Measurements from ENCODE around the gene ACOT7. TPM values are rescaled to one million over a fixed set of nuclear protein-coding genes. Genes with fewer than 3 reads are reported as not detected.
A peak's percentile ranks its signal among the peaks of the same experiment; 100 is the strongest.
"Not testable (repeated sequence)": the region's sequence is repeated elsewhere in the genome, so short reads cannot be mapped to it uniquely, and the experiment has no call there.

ACOT7 gene
- total RNA-seq, 1 donor from 2014 or later = 16.1 TPM

DNA sequence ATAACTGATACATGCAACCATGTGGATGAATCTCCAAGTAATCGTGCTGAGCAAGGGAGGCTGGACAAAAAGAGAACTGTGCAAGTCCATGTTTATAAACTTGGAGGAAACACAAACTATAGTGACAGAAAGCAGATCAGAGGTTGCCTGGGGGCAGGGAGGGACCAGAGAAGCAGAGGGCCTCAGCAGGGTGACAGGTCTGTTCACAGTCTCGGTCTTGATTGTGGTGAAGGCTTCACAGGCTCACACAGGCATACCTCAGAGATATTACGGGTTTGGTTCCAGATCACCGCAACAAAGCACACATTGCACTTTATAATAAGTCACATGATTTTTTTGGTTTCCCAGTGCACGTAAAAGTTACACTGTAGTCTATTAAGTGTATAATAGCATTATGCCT is 28.5 kb downstream of the ACOT7 start:
- Histone ChIP-seq H3K9me3 (no peaks in the 10 kb centered on the region), H3K4me3 (no peak overlapping the region), H3K36me3 (no peaks in the 10 kb centered on the region), H3K4me1 (peaks cover 1 to 24% of the 10 kb centered on the region in 2 donors), H3K27ac (no peak overlapping the region), H3K27me3 (no peaks in the 10 kb centered on the region)
- no peak for DNase-seq (ENCODE audit: low spot score in 2 of 2)
- TF ChIP-seq, protein P1, sequence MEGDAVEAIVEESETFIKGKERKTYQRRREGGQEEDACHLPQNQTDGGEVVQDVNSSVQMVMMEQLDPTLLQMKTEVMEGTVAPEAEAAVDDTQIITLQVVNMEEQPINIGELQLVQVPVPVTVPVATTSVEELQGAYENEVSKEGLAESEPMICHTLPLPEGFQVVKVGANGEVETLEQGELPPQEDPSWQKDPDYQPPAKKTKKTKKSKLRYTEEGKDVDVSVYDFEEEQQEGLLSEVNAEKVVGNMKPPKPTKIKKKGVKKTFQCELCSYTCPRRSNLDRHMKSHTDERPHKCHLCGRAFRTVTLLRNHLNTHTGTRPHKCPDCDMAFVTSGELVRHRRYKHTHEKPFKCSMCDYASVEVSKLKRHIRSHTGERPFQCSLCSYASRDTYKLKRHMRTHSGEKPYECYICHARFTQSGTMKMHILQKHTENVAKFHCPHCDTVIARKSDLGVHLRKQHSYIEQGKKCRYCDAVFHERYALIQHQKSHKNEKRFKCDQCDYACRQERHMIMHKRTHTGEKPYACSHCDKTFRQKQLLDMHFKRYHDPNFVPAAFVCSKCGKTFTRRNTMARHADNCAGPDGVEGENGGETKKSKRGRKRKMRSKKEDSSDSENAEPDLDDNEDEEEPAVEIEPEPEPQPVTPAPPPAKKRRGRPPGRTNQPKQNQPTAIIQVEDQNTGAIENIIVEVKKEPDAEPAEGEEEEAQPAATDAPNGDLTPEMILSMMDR (IDR thresholded peaks at IDR 0.05) = no peak
- intact Hi-C loops (cut with DNase I) = no loop called here

DNA sequence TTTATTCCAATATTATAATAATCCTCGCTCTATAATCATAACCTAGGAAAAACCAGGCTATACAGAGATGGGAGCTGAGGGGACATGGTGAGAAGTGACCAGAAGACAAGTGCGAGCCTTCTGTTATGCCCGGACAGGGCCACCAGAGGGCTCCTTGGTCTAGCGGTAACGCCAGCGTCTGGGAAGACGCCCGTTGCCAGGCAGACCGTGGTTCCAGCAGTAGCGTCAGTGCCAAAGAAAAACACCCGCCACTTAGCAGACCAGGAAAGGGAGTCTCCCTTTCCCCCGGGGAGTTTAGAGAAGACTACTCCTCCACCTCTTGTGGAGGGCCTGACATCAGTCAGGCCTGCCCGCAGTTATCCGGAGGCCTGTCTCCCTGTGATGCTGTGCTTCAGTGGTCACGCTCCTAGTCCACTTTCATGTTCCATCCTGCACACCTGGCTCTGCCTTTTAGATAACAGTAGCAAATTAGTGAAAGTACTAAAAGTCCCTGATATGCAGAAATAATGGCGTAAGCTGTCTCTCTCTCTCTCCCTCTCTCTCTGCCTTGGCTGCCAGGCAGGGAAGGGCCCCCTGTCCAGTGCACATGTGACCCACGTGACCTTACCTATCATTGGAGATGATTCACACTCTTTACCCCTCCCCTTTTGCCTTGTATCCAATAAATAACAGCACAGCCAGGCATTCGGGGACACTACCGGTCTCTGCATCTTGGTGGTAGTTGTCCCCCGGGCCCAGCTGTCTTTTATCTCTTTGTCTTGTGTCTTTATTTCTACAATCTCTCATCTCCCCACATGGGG is 30.3 kb downstream of the ACOT7 start:
- peak in 1 of 2 donors; percentile 87 for DNase-seq (ENCODE audit: low spot score in 2 of 2)
- not testable (repeated sequence) for H3K27ac ChIP-seq, H3K36me3 ChIP-seq, H3K27me3 ChIP-seq, H3K4me3 ChIP-seq, H3K9me3 ChIP-seq
- intact Hi-C loops (cut with DNase I) = loop anchor here (1.0 to 5.0 kb wide), 3 partner anchors 41 to 116 kb away; no protein-coding TSS in a partner anchor
- H3K4me1 ChIP-seq = peaks cover 14 to 37% of the 10 kb centered on the region in 2 donors
- TF ChIP-seq, protein P1 (IDR thresholded peaks at IDR 0.05) = peak; percentile 72 to 81 (median 74)

DNA sequence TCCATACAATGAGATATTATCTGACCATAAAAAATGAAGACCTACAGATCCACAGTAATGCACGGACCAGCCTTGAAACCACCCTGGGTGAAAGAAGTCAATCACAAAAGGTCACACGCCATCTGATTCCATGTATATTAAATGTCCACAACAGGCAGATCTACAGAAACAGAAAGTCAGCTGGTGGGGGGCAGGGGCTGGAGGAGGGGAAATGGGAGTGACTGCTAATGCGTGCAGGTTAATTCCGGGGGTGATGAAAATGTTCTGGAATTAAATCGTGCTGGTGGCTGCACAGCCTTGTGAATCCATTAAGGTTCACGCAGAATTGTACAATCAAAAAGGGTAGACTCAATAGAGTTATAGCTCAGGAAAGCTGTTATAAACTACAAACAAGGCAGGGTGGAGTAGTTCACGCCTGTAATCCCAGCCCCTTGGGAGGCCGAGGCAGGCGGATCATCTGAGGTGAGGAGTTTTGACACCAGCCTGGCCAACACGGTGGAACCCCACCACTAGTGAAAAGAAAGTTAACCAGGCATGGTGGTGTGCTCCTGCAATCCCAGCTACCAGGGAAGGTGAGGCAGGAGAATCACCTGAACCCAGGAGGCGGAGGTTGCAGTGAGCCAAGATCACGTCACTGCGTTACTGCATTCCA is 32.3 kb downstream of the ACOT7 start:
- no peak for DNase-seq (ENCODE audit: low spot score in 2 of 2)
- Histone ChIP-seq H3K9me3 (no peaks in the 10 kb centered on the region), H3K27ac (no peak overlapping the region), H3K36me3 (no peaks in the 10 kb centered on the region), H3K27me3 (no peaks in the 10 kb centered on the region), H3K4me3 (no peak overlapping the region), H3K4me1 (peaks cover 14 to 23% of the 10 kb centered on the region in 2 donors)
- TF ChIP-seq, protein P1 (IDR thresholded peaks at IDR 0.05) = no peak
- intact Hi-C loops (cut with DNase I) = loop anchor here (5.0 kb wide), 1 partner anchor 114 kb away; no protein-coding TSS in a partner anchor

DNA sequence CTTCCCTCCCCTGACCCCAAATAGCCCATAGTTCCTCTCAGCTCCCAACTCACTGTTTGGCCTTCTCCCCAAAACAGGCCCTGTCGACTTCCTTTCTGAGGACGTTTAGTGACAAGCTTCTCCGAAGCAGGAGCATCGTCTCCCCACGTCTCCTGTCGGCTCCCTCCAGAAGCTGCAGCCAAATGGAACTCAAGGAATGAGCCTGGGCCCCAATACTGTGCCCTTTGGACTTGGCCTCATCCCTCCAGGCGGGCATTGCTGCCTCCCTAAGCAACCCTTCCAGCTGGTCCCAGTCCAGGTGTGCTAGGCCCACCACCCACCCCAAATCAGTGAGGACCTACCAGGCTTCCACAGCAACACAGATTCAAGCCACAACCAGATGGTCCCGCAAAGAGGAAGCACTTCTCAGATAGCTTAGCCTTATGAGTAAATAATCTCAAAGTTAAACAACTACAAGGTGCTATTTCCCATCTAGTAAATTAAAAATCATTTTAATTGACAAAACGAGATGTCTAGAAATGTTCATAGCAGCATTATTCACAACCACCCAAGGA is 33.0 kb downstream of the ACOT7 start:
- Histone ChIP-seq H3K27me3 (no peaks in the 10 kb centered on the region), H3K27ac (peak overlapping the region; percentile 81 to 83), H3K9me3 (no peaks in the 10 kb centered on the region), H3K4me1 (peaks cover 14 to 23% of the 10 kb centered on the region in 2 donors), H3K4me3 (no peak overlapping the region), H3K36me3 (no peaks in the 10 kb centered on the region)
- intact Hi-C loops (cut with DNase I) = loop anchor here (5.0 kb wide), 1 partner anchor 113 kb away; no protein-coding TSS in a partner anchor
- no peak for DNase-seq (ENCODE audit: low spot score in 2 of 2)
- TF ChIP-seq, protein P1 (IDR thresholded peaks at IDR 0.05) = no peak

DNA sequence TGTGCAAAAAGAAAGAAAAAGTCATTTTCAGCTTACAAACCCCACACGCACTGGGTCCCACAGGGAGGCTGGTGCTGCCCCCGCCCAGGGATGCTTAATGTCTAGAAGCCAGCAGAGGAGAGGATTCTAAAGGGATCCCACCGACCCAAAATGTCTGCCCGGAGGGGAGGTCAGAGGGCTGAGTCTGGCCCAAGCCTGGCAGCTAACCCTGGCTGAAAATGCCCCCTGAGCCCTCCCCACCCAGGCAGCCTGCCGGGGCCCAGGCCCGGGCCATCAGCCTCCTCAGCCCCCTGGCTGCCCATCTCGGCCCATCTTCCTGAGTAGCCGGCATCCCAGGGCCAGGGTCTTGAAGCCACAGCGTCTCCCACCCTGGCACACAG is 33.5 kb downstream of the ACOT7 start:
- Histone ChIP-seq H3K36me3 (no peaks in the 10 kb centered on the region), H3K27me3 (no peaks in the 10 kb centered on the region), H3K4me1 (peaks cover 14 to 23% of the 10 kb centered on the region in 2 donors), H3K27ac (peak overlapping the region; percentile 81 to 83), H3K4me3 (peak overlapping the region in 1 of 2 donors; percentile 28), H3K9me3 (no peaks in the 10 kb centered on the region)
- intact Hi-C loops (cut with DNase I) = loop anchor here (5.0 kb wide), 1 partner anchor 113 kb away; no protein-coding TSS in a partner anchor
- no peak for DNase-seq (ENCODE audit: low spot score in 2 of 2)
- TF ChIP-seq, protein P1 (IDR thresholded peaks at IDR 0.05) = no peak

Data from ascending aorta (tissue), 2 donors.